Brain microvascular endothelial cell (primary cell): ENCODE measurements around the gene SGSH.

ENCODE experiments used
- DNase-seq: peaks from one replicate; pipeline ENCODE4 v3.0.0-alpha.2; 2020
- H3K27ac ChIP-seq: fragments of 250-450 bp; sonication (Bioruptor Pico); 2 replicates; pipeline ENCODE4 v1.5.1; 2020; ENCODE audit warnings: mild to moderate bottlenecking, moderate library complexity
- H3K27me3 ChIP-seq: fragments of 250-450 bp; sonication (Bioruptor Pico); replicated peaks from 2 replicates; pipeline ENCODE4 v1.5.1; 2020; ENCODE audit warnings: mild to moderate bottlenecking
- H3K36me3 ChIP-seq: fragments of 250-450 bp; sonication (Bioruptor Pico); replicated peaks from 2 replicates; pipeline ENCODE4 v1.5.1; 2020; ENCODE audit warnings: mild to moderate bottlenecking
- H3K4me3 ChIP-seq: 2 replicates; pipeline ENCODE4 v1.5.1; 2011; ENCODE audit warnings: low read depth, mild to moderate bottlenecking, control low read depth, low read length, moderate library complexity
- in situ Hi-C: cut with HindIII; loops from 2 replicates; pipeline ENCODE4 v1.10.0; 2017; ENCODE audit warnings: low sequenced_read_pairs, low pct_ligation_motif_present
- TF ChIP-seq, protein P1 (sequence below): IDR thresholded peaks from 2 replicates; pipeline ENCODE4 v1.5.1; 2011; ENCODE audit warnings: low read depth, mild to moderate bottlenecking, moderate library complexity, low read length, control low read depth, inconsistent platforms; ENCODE audit errors: missing control alignments

SGSH gene

DNA sequence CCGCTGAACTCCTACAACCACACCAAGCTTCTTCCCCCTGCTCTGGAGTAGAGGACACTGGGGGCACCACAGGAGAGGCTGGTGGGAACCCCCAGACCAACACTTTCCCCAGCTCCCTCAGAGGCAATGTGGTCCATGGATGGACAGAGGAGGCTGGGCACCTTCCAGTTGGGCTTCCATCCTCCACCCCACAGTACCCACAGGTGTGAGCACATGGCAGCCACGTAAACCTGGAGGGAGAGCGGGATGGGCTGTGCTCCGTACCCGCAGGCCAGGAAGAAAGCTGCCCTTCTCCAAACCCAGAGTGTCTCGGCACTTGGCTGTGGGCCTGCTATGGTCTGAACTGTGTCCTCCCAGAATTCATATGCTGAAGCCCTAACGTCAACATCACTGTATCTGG, 1.7 kb downstream of the SGSH start:
- DNase-seq, result no peak
- H3K27ac ChIP-seq, result no peak overlapping the region
- in situ Hi-C loops, result no loop called here
- H3K4me3 ChIP-seq, result no peak overlapping the region
- no peaks in the 10 kb centered on the region for H3K36me3 ChIP-seq
- TF ChIP-seq, protein P1, sequence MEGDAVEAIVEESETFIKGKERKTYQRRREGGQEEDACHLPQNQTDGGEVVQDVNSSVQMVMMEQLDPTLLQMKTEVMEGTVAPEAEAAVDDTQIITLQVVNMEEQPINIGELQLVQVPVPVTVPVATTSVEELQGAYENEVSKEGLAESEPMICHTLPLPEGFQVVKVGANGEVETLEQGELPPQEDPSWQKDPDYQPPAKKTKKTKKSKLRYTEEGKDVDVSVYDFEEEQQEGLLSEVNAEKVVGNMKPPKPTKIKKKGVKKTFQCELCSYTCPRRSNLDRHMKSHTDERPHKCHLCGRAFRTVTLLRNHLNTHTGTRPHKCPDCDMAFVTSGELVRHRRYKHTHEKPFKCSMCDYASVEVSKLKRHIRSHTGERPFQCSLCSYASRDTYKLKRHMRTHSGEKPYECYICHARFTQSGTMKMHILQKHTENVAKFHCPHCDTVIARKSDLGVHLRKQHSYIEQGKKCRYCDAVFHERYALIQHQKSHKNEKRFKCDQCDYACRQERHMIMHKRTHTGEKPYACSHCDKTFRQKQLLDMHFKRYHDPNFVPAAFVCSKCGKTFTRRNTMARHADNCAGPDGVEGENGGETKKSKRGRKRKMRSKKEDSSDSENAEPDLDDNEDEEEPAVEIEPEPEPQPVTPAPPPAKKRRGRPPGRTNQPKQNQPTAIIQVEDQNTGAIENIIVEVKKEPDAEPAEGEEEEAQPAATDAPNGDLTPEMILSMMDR, result no peak
- H3K27me3 ChIP-seq, result no peaks in the 10 kb centered on the region

DNA sequence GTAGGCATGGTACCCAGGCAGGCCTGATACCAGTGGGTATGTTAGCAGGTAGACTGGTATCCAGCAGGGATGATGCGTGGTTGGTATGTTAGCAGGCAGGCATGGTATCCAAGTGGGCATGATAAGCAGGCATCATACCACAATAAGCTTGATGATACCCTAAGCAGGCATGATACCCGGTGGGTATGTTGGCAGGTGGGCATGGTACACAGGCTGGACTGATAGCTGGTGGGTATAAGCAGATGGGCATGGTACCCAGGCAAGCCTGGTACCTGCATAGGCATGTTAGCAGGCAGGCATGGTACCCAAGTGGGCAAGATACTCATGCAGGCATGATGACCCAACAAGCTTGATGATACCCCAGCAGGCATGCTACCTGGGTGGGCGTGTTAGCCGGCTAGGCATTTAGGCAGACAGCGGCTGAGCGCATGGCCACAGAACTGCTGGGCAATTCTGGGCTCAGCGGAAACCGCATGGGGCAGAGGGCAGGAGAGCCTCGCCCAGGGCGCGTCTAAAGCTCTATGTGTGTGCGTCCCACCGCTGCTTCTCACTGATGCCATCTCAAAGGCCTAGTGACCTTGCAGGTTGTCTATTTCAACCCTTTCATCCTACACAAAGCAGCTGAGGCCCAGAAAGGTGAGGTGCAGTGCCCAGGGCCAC, 2.3 kb downstream of the SGSH start:
- in situ Hi-C loops, result no loop called here
- TF ChIP-seq, protein P1, result no peak
- DNase-seq, result no peak
- Histone ChIP-seq H3K4me3 (no peak overlapping the region), H3K36me3 (no peaks in the 10 kb centered on the region), H3K27ac (no peak overlapping the region), H3K27me3 (no peaks in the 10 kb centered on the region)

DNA sequence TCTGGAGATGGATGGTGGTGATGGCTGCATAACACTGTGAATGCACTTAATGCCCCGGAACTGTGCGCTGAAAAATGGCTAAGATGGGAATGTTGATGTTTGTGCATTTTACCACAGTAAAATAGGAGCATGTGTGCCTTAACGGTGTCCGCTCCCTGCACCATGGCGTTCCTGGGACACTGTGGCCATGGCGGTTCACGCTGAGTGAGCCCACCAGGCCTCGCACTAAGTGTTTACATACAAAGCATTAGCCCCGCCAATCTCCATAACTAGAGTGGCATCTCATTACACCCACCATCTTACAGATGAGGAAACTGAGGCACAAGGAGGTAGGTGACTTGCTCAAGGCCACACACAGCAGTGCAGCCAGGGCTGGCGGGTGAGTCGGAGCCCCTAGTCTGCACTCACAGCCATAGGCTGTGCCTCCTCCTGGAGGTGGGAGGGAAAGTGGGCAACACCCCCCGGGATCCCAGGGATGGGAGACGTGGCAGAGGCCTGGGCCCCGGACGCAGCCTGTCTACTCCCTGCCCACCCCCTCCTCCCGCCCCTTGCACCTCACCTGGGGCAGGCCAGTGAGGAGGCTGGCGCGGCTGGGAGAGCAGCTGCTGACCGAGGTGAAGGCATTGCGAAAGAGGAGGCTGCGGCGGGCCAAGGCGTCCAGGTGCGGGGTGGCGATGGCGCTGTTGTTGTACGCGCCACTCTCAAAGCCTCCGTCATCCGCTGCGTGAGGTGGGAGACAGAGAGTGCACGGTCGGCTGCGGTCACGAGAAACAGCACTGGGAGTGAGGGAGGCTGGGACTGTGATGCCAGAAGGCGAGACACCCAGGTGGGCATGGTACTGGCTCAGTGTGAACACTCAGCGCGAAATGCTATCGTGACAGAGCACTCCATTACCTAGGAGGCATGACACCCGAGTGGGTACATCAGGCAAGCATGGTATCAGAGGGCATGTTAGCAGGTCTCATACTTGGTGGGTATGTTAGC, 3.4 kb downstream of the SGSH start:
- H3K27me3 ChIP-seq, result no peaks in the 10 kb centered on the region

DNA sequence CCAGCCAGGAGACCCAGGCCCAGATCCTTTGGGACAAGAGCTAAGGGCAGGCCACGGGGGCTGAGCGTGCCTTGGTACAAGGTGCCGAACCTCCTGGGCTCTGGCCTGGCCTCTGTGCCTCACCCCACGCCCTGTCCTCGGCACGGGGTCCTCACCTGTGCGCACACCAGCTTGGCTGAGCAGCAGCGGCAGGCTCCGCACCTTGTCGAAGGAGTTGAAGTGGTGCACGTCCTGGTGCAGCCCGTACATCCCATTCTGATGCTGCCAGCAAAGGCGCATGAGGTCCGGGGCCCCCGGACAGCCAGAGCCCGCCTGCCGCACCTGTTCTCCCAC, 5.3 kb downstream of the SGSH start:
- Histone ChIP-seq H3K4me3 (no peak overlapping the region), H3K27me3 (no peaks in the 10 kb centered on the region), H3K36me3 (peaks cover 14% of the 10 kb centered on the region), H3K27ac (no peak overlapping the region)
- DNase-seq, result no peak
- TF ChIP-seq, protein P1, result no peak
- in situ Hi-C loops, result no loop called here

More for the DNA sequence above, 3.4 kb downstream of the SGSH start:
- H3K4me3 ChIP-seq, result no peak overlapping the region
- no peak overlapping the region for H3K27ac ChIP-seq
- peaks cover 4% of the 10 kb centered on the region for H3K36me3 ChIP-seq
- in situ Hi-C loops, result no loop called here
- no peak for DNase-seq
- TF ChIP-seq, protein P1, result no peak

DNA sequence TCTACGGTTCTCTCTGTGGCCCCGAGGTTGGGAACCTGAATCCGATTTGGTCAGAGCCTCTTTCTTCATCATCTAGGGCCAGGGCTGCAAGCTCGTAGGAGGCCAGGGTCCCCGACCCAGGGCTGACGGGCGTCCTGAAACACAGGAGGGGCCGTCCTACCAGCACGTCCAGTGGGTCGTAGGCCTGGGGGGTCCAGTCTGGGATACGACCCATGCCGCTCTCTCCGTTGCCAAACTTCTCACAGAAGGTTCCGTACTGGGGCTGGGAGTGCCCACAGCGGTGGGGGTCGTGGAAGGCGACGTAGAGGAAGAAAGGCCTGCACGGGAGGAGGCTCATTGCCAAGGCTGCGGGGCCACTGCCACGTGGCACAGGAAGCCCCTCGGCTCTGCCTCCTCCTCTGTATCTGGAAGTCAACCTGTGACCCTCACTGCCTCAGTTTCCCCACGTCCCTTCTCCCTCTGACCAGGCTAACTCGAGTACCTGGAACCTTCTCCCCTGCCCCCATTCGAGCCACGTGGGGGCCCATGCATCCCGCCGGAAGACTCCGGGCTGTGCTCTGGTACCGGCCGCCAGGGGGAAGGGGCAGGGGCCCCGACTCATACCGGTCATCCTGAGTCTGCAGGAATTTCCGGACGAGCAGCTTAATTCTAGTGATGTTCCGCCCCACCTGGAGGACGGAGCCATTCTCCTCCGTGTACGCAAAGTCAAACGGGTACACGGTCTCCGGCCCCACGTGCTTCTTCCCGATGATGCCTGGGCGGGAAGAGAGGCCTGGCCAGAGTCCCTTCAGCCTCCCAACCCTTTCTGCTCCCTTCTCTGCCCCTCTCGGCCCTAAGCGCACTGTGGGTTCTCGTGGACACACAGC, 5.9 kb downstream of the SGSH start:
- no peak for DNase-seq
- Histone ChIP-seq H3K36me3 (peaks cover 14% of the 10 kb centered on the region), H3K27ac (no peak overlapping the region), H3K27me3 (no peaks in the 10 kb centered on the region), H3K4me3 (no peak overlapping the region)
- TF ChIP-seq, protein P1, result no peak
- in situ Hi-C loops, result no loop called here
